OCI-M2 (cell line): Measurements from ENCODE around the gene GALNT9.

Source experiments
- DNase-seq: peaks from one replicate; lab custom pipeline; 2025; ENCODE audit not compliant: unreplicated experiment; lab: John Stamatoyannopoulos, UW

The GALNT9 gene

GRCh38 chr12:132174015-132174838 lies 155.2 kb downstream of the GALNT9 start:
- DNase-seq = no peak

- DNase-seq = no peak
These were observed 156.0 kb downstream of the GALNT9 start for GRCh38 chr12:132173135-132174014.

GRCh38 chr12:132172619-132173018 lies 156.8 kb downstream of the GALNT9 start:
- DNase-seq = no peak

- no peak for DNase-seq
These were observed 157.3 kb downstream of the GALNT9 start for GRCh38 chr12:132171968-132172521.

GRCh38 chr12:132171293-132171967 lies 158.0 kb downstream of the GALNT9 start:
- DNase-seq = no peak

- DNase-seq = no peak
These were observed 158.6 kb downstream of the GALNT9 start for GRCh38 chr12:132170637-132171292.

- no peak for DNase-seq
These were observed 159.2 kb downstream of the GALNT9 start for GRCh38 chr12:132170094-132170636.

- DNase-seq = no peak
These were observed 160.0 kb downstream of the GALNT9 start for GRCh38 chr12:132169376-132169775.

- no peak for DNase-seq
These were observed 160.9 kb downstream of the GALNT9 start for GRCh38 chr12:132168311-132169031.

GRCh38 chr12:132167611-132168310 lies 161.6 kb downstream of the GALNT9 start:
- no peak for DNase-seq

GRCh38 chr12:132166801-132167591 lies 162.4 kb downstream of the GALNT9 start:
- DNase-seq = no peak

- no peak for DNase-seq
These were observed 163.3 kb downstream of the GALNT9 start for GRCh38 chr12:132166093-132166492.

GRCh38 chr12:132165584-132165983 lies 163.8 kb downstream of the GALNT9 start:
- no peak for DNase-seq

- DNase-seq = no peak
These were observed 165.0 kb downstream of the GALNT9 start for GRCh38 chr12:132164426-132164825.

- DNase-seq = no peak
These were observed 165.5 kb downstream of the GALNT9 start for GRCh38 chr12:132163911-132164288.

- DNase-seq = no peak
These were observed 166.1 kb downstream of the GALNT9 start for GRCh38 chr12:132163041-132163910.

GRCh38 chr12:132162508-132163031 lies 166.8 kb downstream of the GALNT9 start:
- DNase-seq = no peak
